Gastroesophageal sphincter (tissue), 4 donors: ENCODE measurements around the gene STARD10. TPM values are rescaled to one million over a fixed set of nuclear protein-coding genes. Genes with fewer than 3 reads are reported as not detected.

ENCODE experiments used
- ATAC-seq: fragments of 150-250 bp; one replicate; pipeline ENCODE4 v1.9.1; 2016; ENCODE audit warnings: mild to moderate bottlenecking, moderate library complexity
- H3K27ac ChIP-seq, 4 donors: fragments of 200-600 bp; sonication (generic) in 3 of 4; 1 replicate in 3 of 4; 2 replicates in 1 of 4; pipeline ENCODE4 v1.5.1; 2016 to 2019
- H3K27me3 ChIP-seq: fragments of 200-600 bp; sonication (generic); one replicate; pipeline ENCODE4 v1.5.1; 2019
- H3K36me3 ChIP-seq, 2 donors: fragments of 200-600 bp; sonication (generic); one replicate each; pipeline ENCODE4 v1.5.1; 2019; ENCODE audit warnings: control low read depth in 1 of 2
- H3K4me1 ChIP-seq, 3 donors: fragments of 200-600 bp; sonication (generic); 1 replicate in 2 of 3; 2 replicates in 1 of 3; pipeline ENCODE4 v1.5.1; 2016 to 2019; ENCODE audit warnings: control low read depth in 2 of 3
- H3K4me3 ChIP-seq, 2 donors: fragments of 200-600 bp; sonication (generic); one replicate each; pipeline ENCODE4 v1.5.1; 2019; ENCODE audit warnings: mild to moderate bottlenecking in 1 of 2, moderate library complexity in 1 of 2
- H3K9me3 ChIP-seq, 3 donors: fragments of 200-600 bp; sonication (generic); one replicate each; pipeline ENCODE4 v1.5.1; 2017 to 2019; ENCODE audit warnings: control low read depth in 2 of 3
- EP300 ChIP-seq: sonication (generic); formaldehyde crosslinking; IDR thresholded peaks from one replicate; pipeline ENCODE4 v1.6.1; 2017; ENCODE audit warnings: antibody characterized with exemption, mild to moderate bottlenecking
- POLR2A ChIP-seq, 2 donors: fragments of 450-650 bp; IDR thresholded peaks; one replicate each; pipeline ENCODE4 v1.6.1; 2017; ENCODE audit warnings: antibody characterized with exemption in 2 of 2, mild to moderate bottlenecking in 2 of 2, moderate library complexity in 1 of 2
- POLR2AphosphoS5 ChIP-seq: sonication (generic); formaldehyde crosslinking; IDR thresholded peaks from one replicate; pipeline ENCODE4 v1.6.1; 2017; ENCODE audit warnings: antibody characterized with exemption
- WGBS, 2 donors: methylation state at CpG; one replicate each; pipeline ENCODE4 v1.1.5; 2018; ENCODE audit warnings: low coverage in 1 of 2; 5-methylcytosine and 5-hydroxymethylcytosine counted together
- total RNA-seq, 4 donors: library from RNA; depleted of rRNA; stranded (reverse); fragments of >200 nt; gene quantifications; one replicate each; pipeline ENCODE4 v1.1.0, GENCODE V29; 2016
- TF ChIP-seq, protein P1 (sequence below), 4 experiments: fragments of 200-600 bp in 2 of 4; fragments of 450-650 bp in 2 of 4; sonication (generic) in 1 of 4; IDR thresholded peaks; one replicate each; pipeline ENCODE4 v1.5.1; 2017 to 2019; ENCODE audit warnings: antibody characterized with exemption in 4 of 4, mild to moderate bottlenecking in 2 of 4, moderate library complexity in 2 of 4

Gene STARD10
- total RNA-seq, 4 donors from 2014 or later: 35.8 to 56.6 (median 45.0) TPM

DNA sequence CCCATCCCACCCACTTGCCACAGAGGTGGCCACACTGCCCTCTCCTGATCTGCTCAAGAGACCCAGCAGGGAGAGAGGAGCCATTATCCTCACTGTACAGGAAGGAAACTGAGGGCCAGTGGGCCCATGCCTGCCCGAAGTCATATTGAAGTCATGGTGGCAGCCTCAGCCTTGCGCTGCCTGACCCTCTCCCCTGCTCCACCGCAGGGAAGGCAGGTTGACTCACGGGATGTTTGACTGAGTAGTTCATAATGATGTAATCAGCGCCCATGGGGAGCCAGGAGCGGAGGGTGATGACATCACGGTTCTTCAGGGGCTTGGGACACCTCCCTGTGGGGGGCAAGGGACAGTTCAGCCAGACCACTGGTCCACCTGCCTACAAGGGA is 35.5 kb downstream of the STARD10 start:
- peak; percentile 18 for ATAC-seq
- Histone ChIP-seq H3K9me3 (no peaks in the 10 kb centered on the region), H3K36me3 (peaks cover 0 to 48% of the 10 kb centered on the region in 2 donors), H3K4me1 (peaks cover 0 to 14% (median 0%) of the 10 kb centered on the region in 3 donors), H3K4me3 (no peak overlapping the region), H3K27ac (no peak overlapping the region), H3K27me3 (no peaks in the 10 kb centered on the region)
- TF ChIP-seq POLR2A (IDR thresholded peaks at IDR 0.05) (no peak), POLR2AphosphoS5 (no peak), EP300 (no peak)
- TF ChIP-seq, protein P1, sequence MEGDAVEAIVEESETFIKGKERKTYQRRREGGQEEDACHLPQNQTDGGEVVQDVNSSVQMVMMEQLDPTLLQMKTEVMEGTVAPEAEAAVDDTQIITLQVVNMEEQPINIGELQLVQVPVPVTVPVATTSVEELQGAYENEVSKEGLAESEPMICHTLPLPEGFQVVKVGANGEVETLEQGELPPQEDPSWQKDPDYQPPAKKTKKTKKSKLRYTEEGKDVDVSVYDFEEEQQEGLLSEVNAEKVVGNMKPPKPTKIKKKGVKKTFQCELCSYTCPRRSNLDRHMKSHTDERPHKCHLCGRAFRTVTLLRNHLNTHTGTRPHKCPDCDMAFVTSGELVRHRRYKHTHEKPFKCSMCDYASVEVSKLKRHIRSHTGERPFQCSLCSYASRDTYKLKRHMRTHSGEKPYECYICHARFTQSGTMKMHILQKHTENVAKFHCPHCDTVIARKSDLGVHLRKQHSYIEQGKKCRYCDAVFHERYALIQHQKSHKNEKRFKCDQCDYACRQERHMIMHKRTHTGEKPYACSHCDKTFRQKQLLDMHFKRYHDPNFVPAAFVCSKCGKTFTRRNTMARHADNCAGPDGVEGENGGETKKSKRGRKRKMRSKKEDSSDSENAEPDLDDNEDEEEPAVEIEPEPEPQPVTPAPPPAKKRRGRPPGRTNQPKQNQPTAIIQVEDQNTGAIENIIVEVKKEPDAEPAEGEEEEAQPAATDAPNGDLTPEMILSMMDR (IDR thresholded peaks at IDR 0.05): no peak
- WGBS, 2 donors: no CpG with 5 or more reads among the region's 7 CpGs

DNA sequence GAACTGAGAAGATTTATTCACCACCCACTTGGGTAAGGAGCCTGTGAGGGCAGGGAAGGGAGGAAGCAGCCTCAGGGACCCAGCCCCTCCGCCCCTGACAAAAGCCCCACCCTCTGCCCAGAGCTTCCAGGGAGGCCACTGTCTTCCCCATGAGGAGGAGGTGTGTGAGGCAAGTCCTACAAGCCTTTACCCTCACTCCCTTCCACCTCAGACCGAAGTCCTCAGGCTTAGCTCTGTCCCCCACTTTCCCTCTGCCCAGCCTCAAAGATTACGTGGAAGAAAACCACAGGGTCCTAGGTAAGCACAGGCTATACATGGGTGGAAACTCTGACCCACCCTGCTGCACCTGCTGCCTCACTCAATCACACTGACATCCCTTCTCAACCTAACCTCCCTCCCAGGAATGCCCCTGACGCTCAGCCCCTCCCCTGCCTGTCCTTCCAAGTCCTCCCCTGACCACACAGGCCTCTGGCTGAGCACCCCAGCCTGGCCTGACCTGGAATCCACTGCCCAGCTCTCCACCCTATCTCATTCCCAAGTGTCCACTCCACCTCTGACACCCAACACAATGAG is 38.0 kb downstream of the STARD10 start:
- no peak for ATAC-seq
- TF ChIP-seq POLR2AphosphoS5 (no peak), EP300 (no peak), POLR2A (IDR thresholded peaks at IDR 0.05) (no peak)
- TF ChIP-seq, protein P1 (IDR thresholded peaks at IDR 0.05): no peak
- Histone ChIP-seq H3K4me3 (no peak overlapping the region), H3K36me3 (peaks cover 0 to 48% of the 10 kb centered on the region in 2 donors), H3K4me1 (peaks cover 0 to 37% (median 16%) of the 10 kb centered on the region in 3 donors), H3K27ac (no peak overlapping the region), H3K9me3 (no peaks in the 10 kb centered on the region), H3K27me3 (no peaks in the 10 kb centered on the region)
- WGBS, 2 donors: 84 to 96% methylated on average over 3 of the region's 4 CpGs

DNA sequence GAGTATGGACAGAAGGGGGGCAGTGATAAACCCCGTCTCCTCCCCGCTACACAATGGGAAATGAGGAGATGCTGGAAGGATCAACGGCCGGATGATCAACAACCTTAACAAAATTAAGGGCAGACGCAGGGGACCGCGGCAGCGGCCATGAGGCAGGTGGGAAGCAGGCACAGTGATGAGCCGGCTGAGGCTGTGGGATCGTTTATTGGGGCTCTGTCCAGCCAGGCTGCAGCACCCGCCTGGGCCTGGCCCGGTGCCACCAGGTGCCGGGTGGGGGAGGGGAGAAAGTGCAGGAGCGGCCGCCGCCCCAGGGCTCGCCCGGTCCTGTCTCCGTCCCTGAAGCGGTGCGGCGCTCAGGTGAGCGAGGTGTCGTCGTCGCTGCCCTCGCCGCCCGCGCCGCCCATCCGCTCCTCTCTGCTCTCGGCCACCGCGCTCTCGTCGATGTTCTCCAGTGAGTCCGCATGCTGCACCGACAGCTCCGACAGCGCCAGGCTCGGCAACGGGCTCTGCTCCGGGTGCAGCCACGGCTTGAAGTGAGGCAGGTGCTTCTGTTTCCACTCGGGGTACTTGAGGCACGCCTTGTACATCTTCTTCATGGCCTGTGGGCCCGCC is 39.2 kb downstream of the STARD10 start:
- no peak for ATAC-seq
- H3K4me1 ChIP-seq: peaks cover 0 to 48% (median 16%) of the 10 kb centered on the region in 3 donors
- no peak overlapping the region for H3K4me3 ChIP-seq
- no peaks in the 10 kb centered on the region for H3K9me3 ChIP-seq
- no peak for TF ChIP-seq POLR2A (IDR thresholded peaks at IDR 0.05)
- TF ChIP-seq, protein P1 (IDR thresholded peaks at IDR 0.05): no peak
- TF ChIP-seq POLR2AphosphoS5: no peak
- TF ChIP-seq EP300: no peak
- H3K36me3 ChIP-seq: peaks cover 0 to 48% of the 10 kb centered on the region in 2 donors
- no peaks in the 10 kb centered on the region for H3K27me3 ChIP-seq
- 79% methylated on average over 21 of the region's 48 CpGs; no CpG with 5 or more reads in 1 of the 2 donors for WGBS, 2 donors
- H3K27ac ChIP-seq: no peak overlapping the region

DNA sequence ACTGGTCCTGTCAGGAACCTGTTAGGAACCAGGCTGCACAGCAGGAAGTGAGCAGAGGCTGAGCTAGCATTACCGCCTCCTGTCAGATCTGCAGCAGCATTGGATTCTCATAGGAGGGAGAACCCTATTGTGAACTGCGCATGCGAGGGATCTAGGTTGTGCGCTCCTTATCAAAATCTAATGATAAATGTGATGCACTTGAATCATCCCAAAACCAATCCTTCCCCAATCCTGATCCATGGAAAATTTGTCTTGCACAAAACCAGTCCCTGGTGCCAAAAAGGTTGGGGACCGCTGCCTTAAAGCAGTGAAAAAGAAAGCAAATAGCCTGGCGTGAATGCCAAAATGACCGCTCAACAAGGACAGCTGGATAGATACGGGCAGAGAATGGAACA is 39.7 kb downstream of the STARD10 start:
- ATAC-seq: no peak
- no peak overlapping the region for H3K27ac ChIP-seq
- H3K36me3 ChIP-seq: peaks cover 0 to 47% of the 10 kb centered on the region in 2 donors
- H3K4me1 ChIP-seq: peaks cover 0 to 49% (median 16%) of the 10 kb centered on the region in 3 donors
- H3K4me3 ChIP-seq: no peak overlapping the region
- no peaks in the 10 kb centered on the region for H3K27me3 ChIP-seq
- TF ChIP-seq EP300 (no peak), POLR2A (IDR thresholded peaks at IDR 0.05) (no peak), POLR2AphosphoS5 (no peak)
- no peaks in the 10 kb centered on the region for H3K9me3 ChIP-seq
- WGBS, 2 donors: 88 to 100% methylated on average over 1 to 8 of the region's 8 CpGs

DNA sequence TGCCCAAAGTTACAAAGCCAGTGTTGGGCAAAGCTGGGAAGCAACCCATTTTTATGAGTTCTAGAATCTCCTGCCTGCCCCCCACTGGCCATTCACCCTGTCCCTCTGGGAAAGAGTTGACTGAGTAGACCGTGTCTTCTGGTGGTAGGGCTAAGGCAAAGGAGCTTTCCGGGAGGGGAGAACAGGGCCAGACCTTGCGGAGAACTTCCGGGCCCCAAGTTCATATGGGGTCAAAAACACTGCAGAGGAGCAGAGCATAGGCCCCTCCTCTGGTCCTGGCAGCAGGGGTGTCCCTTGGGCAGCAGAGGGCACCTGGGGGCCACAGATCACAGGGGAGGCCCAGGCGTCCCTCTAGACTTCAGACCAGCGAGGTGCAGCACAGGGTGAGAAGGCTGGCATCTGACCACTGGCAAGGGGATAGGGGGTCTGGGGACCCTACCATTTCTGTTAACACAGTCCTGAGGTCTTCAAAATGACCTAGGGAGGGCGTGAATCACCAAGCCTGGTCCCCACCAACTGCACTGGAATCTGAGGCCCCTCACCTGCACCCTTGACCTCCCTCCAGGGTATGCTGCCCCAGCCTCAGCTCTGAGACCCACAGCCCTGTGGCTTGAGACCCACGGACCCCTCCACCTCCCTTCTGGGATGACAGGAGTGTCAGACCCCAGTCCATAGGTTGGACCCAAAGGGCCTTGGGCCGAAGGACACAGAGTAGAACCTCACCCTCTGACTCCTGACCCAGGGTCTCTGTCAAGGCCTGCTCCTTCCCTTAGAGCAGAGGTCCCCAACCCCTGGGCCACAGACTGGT is 40.3 kb downstream of the STARD10 start:
- no peaks in the 10 kb centered on the region for H3K9me3 ChIP-seq

More for the DNA sequence above, 40.3 kb downstream of the STARD10 start:
- H3K36me3 ChIP-seq: peaks cover 0 to 41% of the 10 kb centered on the region in 2 donors
- no peak for ATAC-seq
- H3K27ac ChIP-seq: peak overlapping the region in 1 of 4 donors; percentile 59
- no peak overlapping the region for H3K4me3 ChIP-seq
- TF ChIP-seq, protein P1 (IDR thresholded peaks at IDR 0.05): peak in 1 of 4 experiments; percentile 10
- no peak for TF ChIP-seq POLR2A (IDR thresholded peaks at IDR 0.05)
- TF ChIP-seq EP300: no peak
- WGBS, 2 donors: 60 to 71% methylated on average over 1 of the region's 9 CpGs
- peaks cover 0 to 44% (median 16%) of the 10 kb centered on the region in 3 donors for H3K4me1 ChIP-seq
- no peaks in the 10 kb centered on the region for H3K27me3 ChIP-seq
